Hematopoietic multipotent progenitor cell treated with erythropoietin and hydrocortisone succinate and interleukin-3 and kit ligand, for 8 days (in vitro differentiated cells): Measurements from ENCODE around the gene ZNF438.
"Not testable (repeated sequence)": the region's sequence is repeated elsewhere in the genome, so short reads cannot be mapped to it uniquely, and the experiment has no call there.

Experiments used
- DNase-seq: peaks from one replicate; pipeline ENCODE4 v3.0.0-alpha.2; 2015

ZNF438 gene

DNA sequence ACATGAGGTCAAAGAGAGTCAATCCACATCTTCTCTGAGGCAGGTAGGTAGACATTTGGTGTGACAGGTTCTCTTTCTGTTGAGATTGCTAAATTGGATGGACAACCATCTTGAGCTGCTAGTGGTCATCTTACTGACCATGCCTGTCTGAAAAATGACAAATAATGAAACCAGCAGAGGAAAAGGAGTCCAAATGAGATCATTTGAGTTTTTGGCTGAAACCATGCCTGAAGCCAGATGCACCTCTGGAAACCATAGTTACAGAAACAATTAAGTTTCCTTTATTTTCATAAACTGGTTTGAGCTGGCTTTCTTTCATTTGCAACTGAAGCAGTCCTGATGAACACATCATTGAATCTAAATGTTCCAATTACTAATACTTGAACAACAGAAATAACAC, 100.6 kb downstream of the ZNF438 start:
- no peak for DNase-seq

DNA sequence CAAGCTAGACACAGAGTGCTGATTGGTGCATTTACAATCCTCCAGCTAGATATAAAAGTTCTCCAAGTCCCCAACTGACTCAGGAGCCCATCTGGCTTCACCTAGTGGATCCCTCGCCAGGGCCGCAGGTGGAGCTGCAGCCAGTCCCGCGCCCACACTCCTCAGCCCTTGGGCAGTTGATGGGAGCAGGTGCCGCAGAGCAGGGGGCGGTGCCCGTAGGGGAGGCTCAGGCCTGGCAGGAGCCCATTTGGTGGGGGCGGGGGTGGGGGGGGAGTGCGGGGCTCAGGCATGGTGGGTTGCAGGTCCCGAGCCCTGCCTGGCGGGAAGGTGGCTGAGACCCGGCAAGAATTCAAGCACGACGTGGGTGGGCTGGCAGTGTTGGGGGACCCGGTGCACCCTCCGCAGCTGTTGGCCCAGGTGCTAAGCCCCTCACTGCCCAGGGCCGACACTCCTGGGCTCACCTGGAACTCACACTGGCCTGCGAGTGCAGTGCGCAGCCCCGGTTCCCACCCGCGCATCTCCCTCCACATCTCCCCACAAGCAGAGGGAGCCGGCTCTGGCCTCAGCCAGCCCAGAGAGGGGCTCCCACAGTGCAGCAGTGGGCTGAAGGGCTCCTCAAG, 101.7 kb downstream of the ZNF438 start:
- DNase-seq, result no peak

GRCh38 chr10:30929311-30929729, 102.3 kb downstream of the ZNF438 start:
- DNase-seq, result not testable (repeated sequence)

DNA sequence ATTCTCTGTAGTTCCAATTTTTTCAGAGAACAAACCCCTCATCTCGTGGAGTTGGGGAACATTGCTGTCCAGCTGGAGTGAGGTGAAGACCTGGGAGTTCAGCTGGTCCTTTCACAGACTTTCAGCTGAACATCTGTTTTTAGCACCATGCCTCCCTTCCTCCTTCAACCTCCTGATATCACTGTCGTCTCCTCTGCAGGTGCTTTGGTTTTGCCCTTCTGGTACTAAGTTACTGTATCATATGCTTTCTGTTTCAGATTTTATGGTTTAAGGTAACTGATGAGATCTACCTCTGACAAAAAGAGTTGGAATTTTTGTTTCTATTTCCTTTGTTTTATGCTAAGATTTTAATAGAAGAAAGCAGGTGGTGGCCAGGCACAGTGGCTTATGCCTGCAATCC, 102.9 kb downstream of the ZNF438 start:
- no peak for DNase-seq

DNA sequence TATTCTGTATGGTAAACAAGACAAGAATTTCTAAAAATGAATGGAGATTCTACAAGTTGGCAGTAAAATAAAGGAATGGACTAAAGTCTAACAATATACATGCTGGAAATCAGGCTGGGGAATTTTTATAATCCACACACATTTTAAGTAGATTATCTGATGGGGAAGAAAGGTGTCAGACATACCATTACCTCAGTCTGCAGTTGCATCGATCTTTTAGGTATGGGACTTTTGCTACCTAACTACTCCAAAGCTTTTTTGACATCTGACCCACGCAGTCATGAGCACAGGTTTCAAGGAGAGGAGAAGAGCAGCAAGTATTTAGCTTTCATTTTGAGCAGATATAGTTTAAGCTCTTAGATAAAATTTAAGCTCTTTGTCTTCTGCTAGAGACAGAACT, 113.0 kb downstream of the ZNF438 start:
- DNase-seq, result no peak

DNA sequence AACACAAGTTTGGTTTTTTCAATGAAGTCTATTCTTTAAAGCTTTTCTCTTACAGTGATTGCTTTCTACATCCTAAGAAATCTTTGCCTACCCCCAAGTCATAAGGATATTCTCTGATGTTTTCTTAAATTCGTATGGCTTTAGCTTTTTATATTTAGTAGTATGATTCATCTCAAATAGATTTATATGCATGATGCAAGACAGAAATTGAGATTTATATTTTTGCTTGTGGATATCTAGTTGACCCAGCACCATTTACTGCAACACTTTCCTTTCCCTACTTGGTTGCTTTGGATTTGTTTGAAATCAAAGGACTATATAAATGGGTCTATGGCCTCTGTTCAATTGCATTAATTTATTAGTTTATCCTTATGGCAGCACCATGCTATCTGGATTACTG, 113.9 kb downstream of the ZNF438 start:
- no peak for DNase-seq

DNA sequence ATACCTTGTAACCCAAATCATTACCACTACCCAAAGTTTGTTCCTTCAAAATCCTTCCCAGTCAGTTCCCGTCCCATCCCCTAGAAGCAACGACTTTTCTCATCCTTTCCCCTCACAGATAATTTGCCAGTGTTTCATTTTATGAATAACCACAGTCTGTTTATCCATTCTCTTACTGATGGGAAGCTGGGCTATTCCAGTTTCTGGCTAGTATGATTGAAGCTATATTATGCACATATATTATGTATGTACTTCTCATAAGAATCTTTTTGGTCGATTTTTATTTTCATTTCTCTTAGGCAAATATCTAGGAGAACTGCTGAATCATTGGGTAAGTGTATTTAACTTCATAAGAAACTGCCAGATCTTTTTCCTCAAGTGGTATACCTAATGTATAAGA, 114.6 kb downstream of the ZNF438 start:
- no peak for DNase-seq

GRCh38 chr10:30915146-30915545, 116.5 kb downstream of the ZNF438 start:
- DNase-seq, result no peak

DNA sequence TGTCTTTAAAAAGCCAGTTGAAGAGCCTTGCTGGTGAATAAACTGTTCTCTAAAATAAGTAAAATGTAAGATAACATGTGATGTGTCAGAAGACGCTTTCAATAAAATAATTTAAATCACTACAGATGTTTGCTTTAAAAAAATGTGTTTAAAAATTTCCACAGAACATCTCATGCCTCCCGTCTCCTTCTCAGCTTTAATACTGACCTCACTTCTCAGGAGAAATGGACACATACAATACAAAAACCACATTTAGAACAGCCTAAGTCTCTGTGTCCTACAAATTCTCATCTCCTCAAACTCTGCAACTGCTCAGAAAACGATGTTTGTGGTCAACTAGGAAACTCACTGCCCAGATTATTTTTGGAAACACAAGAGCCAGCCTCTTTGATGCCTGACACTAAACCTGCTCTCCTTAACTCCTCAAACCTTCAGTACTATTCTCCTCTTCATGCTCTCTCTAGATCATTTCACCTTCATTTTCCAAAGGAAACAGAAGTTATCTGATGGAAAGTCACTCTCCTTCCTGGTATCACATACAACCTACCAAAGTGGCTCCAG, 120.3 kb downstream of the ZNF438 start:
- no peak for DNase-seq

DNA sequence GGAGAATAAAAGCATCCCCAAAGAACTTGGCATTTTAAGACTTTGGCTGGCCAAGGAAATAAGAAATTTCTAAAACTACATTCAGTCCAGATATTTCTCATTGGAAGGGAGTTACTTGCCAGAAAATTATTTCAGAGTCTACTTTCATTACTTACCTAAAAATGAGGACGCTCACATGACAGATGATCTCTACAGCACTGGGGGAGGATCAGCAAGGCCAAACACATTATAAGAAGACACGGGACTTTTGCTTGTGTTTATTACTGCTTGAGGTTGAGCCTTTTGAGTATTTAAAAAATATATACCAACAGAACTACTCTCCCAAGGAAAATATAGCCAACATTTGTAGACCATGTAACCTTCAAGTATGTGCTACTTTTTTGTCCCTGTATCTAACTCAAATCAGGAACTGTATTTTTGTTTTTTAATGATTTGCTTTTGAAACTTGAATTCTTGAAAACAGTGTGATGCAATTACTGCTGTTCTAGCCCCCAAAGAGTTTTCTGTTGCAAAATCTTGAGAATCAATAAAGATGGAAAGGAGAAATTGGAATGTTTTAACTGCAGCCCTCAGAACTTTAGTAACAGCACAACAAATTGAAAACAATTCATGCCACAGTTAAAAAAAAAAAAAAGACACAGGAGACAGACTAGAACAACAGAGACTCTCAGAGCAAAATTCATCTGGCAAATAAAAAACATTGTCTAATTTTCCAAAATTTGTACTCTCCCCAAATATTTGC, 128.1 kb downstream of the ZNF438 start:
- no peak for DNase-seq

GRCh38 chr10:30902621-30903396, 128.9 kb downstream of the ZNF438 start:
- no peak for DNase-seq

- DNase-seq, result not testable (repeated sequence)
Measured at GRCh38 chr10:30901487-30901886, 130.2 kb downstream of the ZNF438 start.

GRCh38 chr10:30898964-30899363, 132.7 kb downstream of the ZNF438 start:
- DNase-seq, result no peak

- DNase-seq, result no peak
Measured at GRCh38 chr10:30897547-30897946, 134.1 kb downstream of the ZNF438 start.

- DNase-seq, result no peak
Measured at GRCh38 chr10:30897048-30897447, 134.6 kb downstream of the ZNF438 start.

DNA sequence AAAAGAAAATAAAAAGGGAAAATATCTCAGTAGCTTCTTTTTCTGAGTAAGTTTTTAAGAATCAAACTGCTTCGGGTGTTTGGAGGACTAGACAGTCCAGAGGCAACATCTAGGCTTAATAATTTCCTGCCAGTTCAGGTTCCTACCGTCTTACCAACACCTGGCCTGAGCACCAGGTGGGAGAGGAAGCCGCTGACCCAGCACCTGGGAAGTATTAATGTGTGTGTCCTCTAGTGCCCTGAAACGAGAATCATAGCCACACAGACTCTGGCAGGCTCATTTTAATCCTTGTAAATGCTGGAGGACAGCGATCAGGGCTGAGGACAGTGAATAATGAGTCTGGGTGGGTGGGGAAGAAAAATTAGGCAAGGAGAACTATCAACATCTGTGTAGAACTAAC, 137.4 kb downstream of the ZNF438 start:
- no peak for DNase-seq

- DNase-seq, result no peak
Measured at GRCh38 chr10:30893208-30893607, 138.5 kb downstream of the ZNF438 start.

GRCh38 chr10:30887839-30888238, 143.8 kb downstream of the ZNF438 start:
- no peak for DNase-seq

DNA sequence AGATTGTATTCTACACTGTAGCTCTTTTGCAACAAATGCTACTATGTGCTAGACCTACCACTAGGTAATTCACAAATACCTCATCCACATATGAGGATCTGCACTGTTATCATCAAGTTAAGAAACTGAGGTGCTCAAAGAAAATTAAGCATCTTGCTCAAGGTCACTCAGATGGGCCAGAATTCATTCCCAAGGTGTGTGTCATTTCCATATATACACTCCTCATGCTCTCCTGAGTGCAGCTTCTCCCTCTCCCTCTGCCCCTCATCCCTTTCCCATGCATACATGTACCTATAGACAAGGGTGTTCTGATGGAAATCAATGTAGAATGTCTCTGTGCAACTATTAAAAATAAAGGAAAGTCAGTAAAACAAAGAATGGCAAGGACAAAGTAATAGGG, 146.2 kb downstream of the ZNF438 start:
- DNase-seq, result no peak

DNA sequence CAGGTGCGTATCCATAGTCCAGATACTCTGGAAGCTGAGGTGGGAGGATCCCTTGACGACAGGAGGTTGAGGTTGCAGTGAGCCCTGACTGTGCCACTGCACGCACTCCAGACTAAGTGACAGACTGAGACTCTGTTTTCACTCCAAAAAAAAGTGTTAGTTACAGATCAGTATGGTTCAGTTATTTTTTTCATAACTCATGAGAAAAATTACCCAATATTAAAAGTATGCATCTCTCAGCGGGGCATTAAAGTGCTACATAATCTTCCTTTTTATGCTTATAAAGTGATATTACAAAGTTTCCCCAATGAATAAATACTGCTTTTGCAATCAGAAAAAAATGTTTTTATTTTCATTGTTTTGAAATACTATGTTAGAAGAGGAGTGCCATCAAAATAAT, 147.9 kb downstream of the ZNF438 start:
- DNase-seq, result no peak

DNA sequence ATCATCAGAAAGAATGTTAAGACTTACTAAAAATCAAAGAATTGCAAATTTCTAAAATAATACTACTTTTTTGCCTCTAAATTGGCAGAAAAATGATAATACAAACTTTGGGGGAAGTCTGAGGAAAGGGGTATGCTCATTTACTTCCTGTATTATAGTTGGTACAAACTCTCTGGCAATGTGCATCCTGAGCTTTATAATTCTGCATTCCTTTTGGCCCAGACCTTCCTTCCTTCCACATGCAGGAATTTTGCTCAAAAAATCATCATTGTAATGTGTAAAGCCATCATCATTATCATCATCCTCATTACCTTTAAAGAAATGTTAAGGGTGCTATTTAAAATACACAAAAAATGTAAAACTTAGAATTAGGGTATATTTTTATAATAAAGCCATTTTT, 148.5 kb downstream of the ZNF438 start:
- no peak for DNase-seq

DNA sequence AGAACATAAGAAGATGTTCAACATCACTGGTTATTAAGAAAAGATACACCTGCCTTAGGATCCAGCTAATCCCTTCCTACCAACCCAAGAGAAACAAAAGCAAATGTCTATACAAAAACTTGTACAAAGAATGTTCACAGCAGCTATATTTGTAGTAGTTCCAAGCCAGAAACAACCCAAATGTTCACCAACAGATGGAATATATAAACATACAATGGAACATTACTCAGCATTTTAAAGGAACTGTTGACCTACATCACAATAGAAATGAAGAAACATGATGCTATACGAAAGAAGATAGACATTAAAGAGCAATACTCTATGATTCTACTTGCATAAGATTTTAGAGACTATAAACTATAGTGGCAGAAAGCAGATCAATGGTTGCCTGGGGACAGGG, 149.4 kb downstream of the ZNF438 start:
- DNase-seq, result no peak

GRCh38 chr10:30878920-30879319, 152.7 kb downstream of the ZNF438 start:
- no peak for DNase-seq

DNA sequence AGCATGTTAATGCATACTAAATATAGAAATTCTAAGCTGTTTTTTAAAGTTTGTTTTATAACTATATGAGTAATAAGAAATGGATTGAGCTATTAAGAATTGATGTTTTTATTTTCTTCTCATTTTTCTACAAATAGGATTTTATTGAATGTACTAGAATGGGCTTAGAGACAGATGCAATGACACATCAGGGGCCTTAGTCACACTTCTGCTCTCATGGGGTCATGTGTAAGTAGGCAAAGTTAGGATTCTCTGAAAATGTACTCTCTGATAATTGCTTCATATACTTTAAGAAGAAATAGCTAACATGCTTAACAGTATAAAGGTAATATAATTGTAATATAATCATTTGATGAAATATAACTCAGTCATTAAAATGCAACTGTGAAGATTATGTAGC, 154.6 kb downstream of the ZNF438 start:
- no peak for DNase-seq
